IMR-90 (cell line): Measurements from ENCODE around the gene DNASE2B.

Experiments
- CEBPB ChIP-seq: IDR thresholded peaks from 2 replicates; pipeline ENCODE4 v1.6.1; 2012; ENCODE audit warnings: low read depth, low read length, improper control_type of control experiment
- CTCF ChIP-seq: conservative IDR thresholded peaks from 2 replicates; pipeline ENCODE4 v1.5.1; 2012; ENCODE audit warnings: mild to moderate bottlenecking, low read depth, low read length, improper control_type of control experiment
- NFE2L2 ChIP-seq: fragments of 150-350 bp; IDR thresholded peaks from 2 replicates; pipeline ENCODE4 v1.6.1; 2016; ENCODE audit warnings: low read depth, mild to moderate bottlenecking, low read length
- POLR2A ChIP-seq: IDR thresholded peaks from 2 replicates; pipeline ENCODE4 v1.6.1; 2012; ENCODE audit warnings: mild to moderate bottlenecking, low read depth, low read length
- RFX5 ChIP-seq: IDR thresholded peaks from 2 replicates; pipeline ENCODE4 v1.8.0; 2012; ENCODE audit warnings: low read depth, mild to moderate bottlenecking, low read length, moderate library complexity
- SMC3 ChIP-seq: fragments of 150-350 bp; IDR thresholded peaks from 2 replicates; pipeline ENCODE4 v1.6.1; 2016; ENCODE audit warnings: low read depth, mild to moderate bottlenecking, antibody characterized with exemption, low read length, moderate library complexity
- TF ChIP-seq, protein P1 (sequence below): fragments of 150-350 bp; IDR thresholded peaks from 2 replicates; pipeline ENCODE4 v1.6.1; 2016; ENCODE audit warnings: low read depth, mild to moderate bottlenecking, low read length, moderate library complexity, borderline replicate concordance

- no peak for TF ChIP-seq NFE2L2
- TF ChIP-seq, protein P1, sequence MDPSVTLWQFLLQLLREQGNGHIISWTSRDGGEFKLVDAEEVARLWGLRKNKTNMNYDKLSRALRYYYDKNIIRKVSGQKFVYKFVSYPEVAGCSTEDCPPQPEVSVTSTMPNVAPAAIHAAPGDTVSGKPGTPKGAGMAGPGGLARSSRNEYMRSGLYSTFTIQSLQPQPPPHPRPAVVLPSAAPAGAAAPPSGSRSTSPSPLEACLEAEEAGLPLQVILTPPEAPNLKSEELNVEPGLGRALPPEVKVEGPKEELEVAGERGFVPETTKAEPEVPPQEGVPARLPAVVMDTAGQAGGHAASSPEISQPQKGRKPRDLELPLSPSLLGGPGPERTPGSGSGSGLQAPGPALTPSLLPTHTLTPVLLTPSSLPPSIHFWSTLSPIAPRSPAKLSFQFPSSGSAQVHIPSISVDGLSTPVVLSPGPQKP, result no peak
- no peak for TF ChIP-seq CTCF
- no peak for TF ChIP-seq POLR2A
- TF ChIP-seq CEBPB, result no peak
- no peak for TF ChIP-seq SMC3
- TF ChIP-seq RFX5, result no peak
Measured at GRCh38 chr1:84376000-84376910, 22.0 kb upstream of the DNASE2B start.
